Naive thymus-derived CD4-positive, alpha-beta T cell (primary cell): Measurements from ENCODE around the gene OR6B1. TPM values are rescaled to one million over a fixed set of nuclear protein-coding genes. Genes with fewer than 3 reads are reported as not detected.

Source experiments
- ATAC-seq: fragments of 150-1000 bp; cut with Tn5 transposase; 2 replicates; pipeline ENCODE4 v1.10.0; 2021; ENCODE audit warnings: mild to moderate bottlenecking, moderate library complexity
- CTCF ChIA-PET: fragments of 350-600 bp; sonication (Branson Sonifier 250); formaldehyde crosslinking; loops from one replicate; lab custom pipeline; 2021; ENCODE audit warnings: antibody characterized with exemption; lab: Charles Lee
- POLR2A ChIA-PET: fragments of 350-600 bp; sonication (Branson Sonifier 250); formaldehyde crosslinking; loops from one replicate; lab custom pipeline; 2021; ENCODE audit warnings: antibody characterized with exemption, inconsistent platforms; lab: Charles Lee
- DNase-seq, 9 donors: peaks; one replicate each; pipeline versions ENCODE4 v3.0.0 to v3.0.0-alpha.2; 2020 to 2022; ENCODE audit warnings: mixed read lengths in 1 of 9
- H3K27ac ChIP-seq: one replicate; pipeline ENCODE4 v1.7.0; 2013; ENCODE audit warnings: mild to moderate bottlenecking, low read depth, low read length, moderate library complexity
- H3K27me3 ChIP-seq, 2 donors: one replicate each; pipeline ENCODE4 v1.7.0; 2013; ENCODE audit warnings: low read length in 2 of 2, mild to moderate bottlenecking in 2 of 2, moderate library complexity in 2 of 2; ENCODE audit not compliant: control insufficient read depth in 2 of 2, insufficient read depth in 2 of 2
- H3K36me3 ChIP-seq, 3 experiments: 1 replicate in 2 of 3; 2 replicates in 1 of 3; pipeline ENCODE4 v1.7.0; 2013; ENCODE audit warnings: low read length in 3 of 3, mild to moderate bottlenecking in 3 of 3, moderate library complexity in 1 of 3; ENCODE audit not compliant: insufficient read depth in 3 of 3, control insufficient read depth in 2 of 3
- H3K4me1 ChIP-seq, 2 donors: one replicate each; pipeline ENCODE4 v1.7.0; 2013; ENCODE audit warnings: low read length in 2 of 2, mild to moderate bottlenecking in 2 of 2, moderate library complexity in 1 of 2; ENCODE audit not compliant: control insufficient read depth in 2 of 2, insufficient read depth in 2 of 2
- H3K4me3 ChIP-seq: 2 replicates; pipeline ENCODE4 v1.7.0; 2013; ENCODE audit warnings: mild to moderate bottlenecking, low read length
- H3K9me3 ChIP-seq, 3 experiments: 1 replicate in 2 of 3; 2 replicates in 1 of 3; pipeline ENCODE4 v1.7.0; 2013; ENCODE audit warnings: low read length in 3 of 3; ENCODE audit not compliant: control insufficient read depth in 2 of 3
- H3K27ac Mint-ChIP-seq, 9 donors: one replicate each; pipeline ENCODE4 v1.8.0; 2020 to 2022; ENCODE audit warnings: mixed read lengths in 9 of 9, mild to moderate bottlenecking in 8 of 9, moderate library complexity in 5 of 9, inconsistent platforms in 2 of 9
- H3K27me3 Mint-ChIP-seq, 5 donors: one replicate each; pipeline ENCODE4 v1.8.0; 2021 to 2022; ENCODE audit warnings: mixed read lengths in 5 of 5, mild to moderate bottlenecking in 1 of 5
- H3K36me3 Mint-ChIP-seq, 5 donors: one replicate each; pipeline ENCODE4 v1.8.0; 2020 to 2022; ENCODE audit warnings: mixed read lengths in 5 of 5, mild to moderate bottlenecking in 3 of 5, inconsistent platforms in 1 of 5
- H3K4me1 Mint-ChIP-seq, 7 donors: one replicate each; pipeline ENCODE4 v1.8.0; 2020 to 2022; ENCODE audit warnings: mixed read lengths in 7 of 7, mild to moderate bottlenecking in 3 of 7, inconsistent platforms in 1 of 7
- H3K4me3 Mint-ChIP-seq, 10 donors: one replicate each; pipeline ENCODE4 v1.8.0; 2020 to 2022; ENCODE audit warnings: mild to moderate bottlenecking in 10 of 10, mixed read lengths in 10 of 10, moderate library complexity in 6 of 10, inconsistent platforms in 2 of 10
- H3K9me3 Mint-ChIP-seq, 11 donors: one replicate each; pipeline ENCODE4 v1.8.0; 2020 to 2022; ENCODE audit warnings: mixed read lengths in 11 of 11, mild to moderate bottlenecking in 4 of 11, inconsistent platforms in 1 of 11, moderate library complexity in 1 of 11
- intact Hi-C, 2 donors: fragments of 100-400 bp; cut with micrococcal nuclease; formaldehyde crosslinking; loops; one replicate each; pipeline ENCODE4 v1.15.1; 2023
- polyA plus RNA-seq, 2 donors: library from polyadenylated mRNA; unstranded; fragments of 300-500 nt; fragmentation: Illumina TruSeq; gene quantifications; one replicate each; pipeline ENCODE4 v1.2.3, GENCODE V29; 2021
- total RNA-seq, 6 experiments: library from RNA in 5 of 6; stranded (reverse) in 5 of 6; gene quantifications; 1 replicate in 5 of 6; 2 replicates in 1 of 6; pipeline ENCODE4 v1.2.3 and lab custom pipeline; 2021 to 2026

Gene OR6B1
- total RNA-seq, result not detected
- not detected for polyA plus RNA-seq
- total RNA-seq (lab: John Stamatoyannopoulos, UW), result not detected

DNA sequence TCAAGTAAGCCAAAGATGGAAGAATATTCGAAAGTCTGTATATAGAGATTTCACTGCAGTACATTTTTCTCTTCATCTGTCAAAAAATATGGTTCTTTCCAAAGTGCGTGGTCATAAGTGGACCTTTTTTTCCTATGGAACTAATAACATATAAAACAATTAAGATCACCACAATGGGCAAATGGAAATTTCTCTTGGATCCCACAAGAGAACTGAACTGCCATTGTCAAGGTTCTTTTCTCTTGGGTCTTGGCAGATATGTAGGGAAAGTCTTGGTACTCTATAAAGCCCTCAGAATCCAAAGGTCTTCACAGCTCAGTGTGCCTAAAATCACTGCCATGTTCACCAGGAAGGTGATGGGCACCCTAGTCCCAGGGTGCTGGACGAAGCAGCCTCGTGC lies at the start of gene OR6B1:
Gene OR6B1, plus strand, starts transcription at position 301 of the 400 bp plus-strand sequence. CDS start 3,677 bp downstream, outside the sequence.
- Mint-ChIP-seq H3K27ac (no peak within 1 kb of the TSS), H3K4me3 (no peak within 1 kb of the TSS), H3K36me3 (no peaks in the 10 kb centered on the region), H3K9me3 (peaks cover 0 to 3% (median 0%) of the 10 kb centered on the region in 11 donors), H3K4me1 (no peaks in the 10 kb centered on the region), H3K27me3 (peaks cover 0 to 18% (median 6%) of the 10 kb centered on the region in 5 donors)
- CTCF ChIA-PET, result no interaction called here
- H3K4me1 ChIP-seq, result no peaks in the 10 kb centered on the region
- no peaks in the 10 kb centered on the region for H3K27me3 ChIP-seq
- POLR2A ChIA-PET, result no interaction called here
- H3K9me3 ChIP-seq, result no peaks in the 10 kb centered on the region
- no peak within 1 kb of the TSS for H3K4me3 ChIP-seq
- intact Hi-C loops, result no loop called here
- ATAC-seq, result no peak
- H3K27ac ChIP-seq, result no peak within 1 kb of the TSS
- DNase-seq, result no peak
- no peaks in the 10 kb centered on the region for H3K36me3 ChIP-seq

DNA sequence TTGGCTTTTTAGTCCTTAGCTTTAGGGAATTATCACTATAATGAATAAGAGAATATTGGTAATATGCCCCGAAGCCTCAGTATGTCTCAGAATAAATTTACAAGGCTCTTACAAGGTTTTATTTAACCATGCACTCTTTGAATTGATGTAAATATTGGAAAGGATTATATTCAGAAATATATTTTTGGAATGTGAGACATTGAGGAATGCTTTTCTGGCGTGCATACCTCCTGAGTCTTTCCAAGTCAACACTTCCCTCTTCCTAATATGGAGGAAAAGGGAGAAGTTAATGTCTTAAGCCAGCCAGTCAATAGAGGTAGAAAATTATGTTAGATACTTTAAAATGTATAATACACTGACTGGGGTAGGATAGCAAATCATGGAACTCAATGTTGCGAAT lies 46.7 kb upstream of the OR6B1 start:
- no peak for DNase-seq
- ATAC-seq, result no peak
- Mint-ChIP-seq H3K27ac (no peak overlapping the region), H3K4me1 (no peaks in the 10 kb centered on the region), H3K4me3 (no peak overlapping the region), H3K36me3 (peaks cover 0 to 8% (median 0%) of the 10 kb centered on the region in 5 donors), H3K9me3 (peaks cover 0 to 5% (median 0%) of the 10 kb centered on the region in 11 donors), H3K27me3 (peaks cover 30 to 57% (median 33%) of the 10 kb centered on the region in 5 donors)
- Histone ChIP-seq H3K27ac (no peak overlapping the region), H3K4me3 (no peak overlapping the region), H3K27me3 (peaks cover 0 to 3% of the 10 kb centered on the region in 2 donors), H3K4me1 (no peaks in the 10 kb centered on the region), H3K9me3 (no peaks in the 10 kb centered on the region), H3K36me3 (no peaks in the 10 kb centered on the region)
- intact Hi-C loops, result no loop called here
- ChIA-PET CTCF (no interaction called here), POLR2A (no interaction called here)

- Mint-ChIP-seq H3K36me3 (peaks cover 0 to 3% (median 0%) of the 10 kb centered on the region in 5 donors), H3K9me3 (peaks cover 0 to 5% (median 0%) of the 10 kb centered on the region in 11 donors), H3K27ac (no peak overlapping the region), H3K4me1 (no peaks in the 10 kb centered on the region), H3K27me3 (peaks cover 25 to 52% (median 28%) of the 10 kb centered on the region in 5 donors), H3K4me3 (no peak overlapping the region)
- intact Hi-C loops, result no loop called here
- POLR2A ChIA-PET, result no interaction called here
- Histone ChIP-seq H3K27ac (no peak overlapping the region), H3K9me3 (no peaks in the 10 kb centered on the region), H3K27me3 (peaks cover 0 to 3% of the 10 kb centered on the region in 2 donors), H3K36me3 (no peaks in the 10 kb centered on the region), H3K4me3 (no peak overlapping the region), H3K4me1 (no peaks in the 10 kb centered on the region)
- ATAC-seq (no peak), DNase-seq (no peak)
- CTCF ChIA-PET, result no interaction called here
These were observed 46.0 kb upstream of the OR6B1 start for GRCh38 chr7:143954135-143954534.

DNA sequence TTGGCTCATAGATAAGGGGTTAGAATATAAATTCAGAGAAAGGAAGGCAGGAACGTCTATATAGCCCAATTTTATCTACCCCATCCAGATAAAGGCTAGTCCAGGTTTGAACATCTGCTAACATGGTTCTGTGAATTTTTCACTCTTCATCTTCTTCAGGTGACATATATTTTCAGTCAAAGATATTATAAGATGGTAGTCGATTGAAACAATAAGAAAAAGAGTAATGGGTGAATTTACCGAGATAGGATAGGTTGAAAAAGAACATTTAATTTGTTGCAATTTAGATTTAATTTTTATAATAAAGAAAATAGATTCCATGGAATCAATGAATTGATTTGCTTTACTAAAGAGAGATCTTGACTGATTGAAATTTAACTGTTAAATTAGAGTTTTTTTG lies 45.6 kb upstream of the OR6B1 start, which contains the start of gene OR2F1:
Gene OR2F1, plus strand, starts transcription at position 301 of the 400 bp plus-strand sequence. CDS start 5,127 bp downstream, outside the sequence.
- Histone ChIP-seq H3K4me1 (no peaks in the 10 kb centered on the region), H3K27ac (no peak within 1 kb of the TSS), H3K36me3 (no peaks in the 10 kb centered on the region), H3K27me3 (peaks cover 0 to 3% of the 10 kb centered on the region in 2 donors), H3K4me3 (no peak within 1 kb of the TSS), H3K9me3 (no peaks in the 10 kb centered on the region)
- intact Hi-C loops, result no loop called here
- Mint-ChIP-seq H3K9me3 (peaks cover 0 to 5% (median 0%) of the 10 kb centered on the region in 11 donors), H3K27me3 (peaks cover 21 to 48% (median 29%) of the 10 kb centered on the region in 5 donors), H3K4me3 (no peak within 1 kb of the TSS), H3K27ac (no peak within 1 kb of the TSS), H3K4me1 (no peaks in the 10 kb centered on the region), H3K36me3 (no peaks in the 10 kb centered on the region)
- no peak for ATAC-seq
- no peak for DNase-seq
- CTCF ChIA-PET, result no interaction called here
- POLR2A ChIA-PET, result no interaction called here

GRCh38 chr7:143958781-143959180 lies 41.3 kb upstream of the OR6B1 start:
- Histone ChIP-seq H3K9me3 (no peaks in the 10 kb centered on the region), H3K27ac (no peak overlapping the region), H3K36me3 (no peaks in the 10 kb centered on the region), H3K4me1 (no peaks in the 10 kb centered on the region), H3K4me3 (no peak overlapping the region), H3K27me3 (peaks cover 0 to 3% of the 10 kb centered on the region in 2 donors)
- peaks cover 0 to 3% (median 0%) of the 10 kb centered on the region in 11 donors for H3K9me3 Mint-ChIP-seq
- ChIA-PET POLR2A (no interaction called here), CTCF (no interaction called here)
- no peak overlapping the region for H3K27ac Mint-ChIP-seq
- H3K4me3 Mint-ChIP-seq, result no peak overlapping the region
- H3K27me3 Mint-ChIP-seq, result peaks cover 19 to 41% (median 37%) of the 10 kb centered on the region in 5 donors
- DNase-seq, result no peak
- ATAC-seq, result no peak
- intact Hi-C loops, result loop anchor here in 1 of 2 donors (5.0 kb wide), 1 partner anchor 79 kb away; no protein-coding TSS in a partner anchor
- no peaks in the 10 kb centered on the region for H3K36me3 Mint-ChIP-seq
- H3K4me1 Mint-ChIP-seq, result no peaks in the 10 kb centered on the region

DNA sequence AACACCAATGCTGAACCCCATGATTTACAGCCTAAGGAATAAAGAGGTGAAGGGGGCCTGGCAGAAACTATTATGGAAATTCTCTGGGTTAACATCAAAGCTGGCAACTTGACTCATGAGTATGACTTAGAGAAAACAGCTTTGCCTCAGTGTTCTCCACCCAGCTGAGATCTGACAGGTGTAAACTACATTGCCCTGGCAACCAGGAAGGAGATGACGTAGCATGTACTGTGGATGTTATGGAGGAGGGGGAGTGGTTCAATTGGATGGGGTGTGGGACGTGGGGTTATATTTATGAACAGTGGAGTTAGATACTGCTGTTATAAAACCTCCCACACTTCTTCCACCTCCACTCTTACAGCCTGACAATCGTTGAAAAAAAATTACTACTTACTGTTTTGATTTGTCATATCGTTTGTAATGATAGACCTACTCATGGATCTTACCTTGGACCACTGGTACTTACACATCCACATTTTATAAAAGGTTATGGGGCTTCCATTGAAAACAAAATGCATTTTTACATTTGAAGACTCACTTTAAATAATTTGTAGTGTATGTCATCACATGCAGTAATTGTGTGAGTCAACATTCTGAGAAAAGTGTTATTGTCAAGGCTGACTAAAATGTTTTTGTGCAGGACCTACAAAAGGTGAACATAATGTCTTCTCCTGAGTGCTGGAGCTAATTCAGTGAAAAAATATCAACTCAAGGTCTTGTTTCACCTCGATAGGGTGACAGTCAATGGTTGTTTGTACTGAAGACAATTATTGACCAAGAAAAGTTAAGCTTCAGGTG lies 39.1 kb upstream of the OR6B1 start:
- no peak for ATAC-seq
- peaks cover 0 to 3% (median 0%) of the 10 kb centered on the region in 11 donors for H3K9me3 Mint-ChIP-seq
- H3K27ac Mint-ChIP-seq, result no peak overlapping the region
- no peak overlapping the region for H3K27ac ChIP-seq
- H3K27me3 ChIP-seq, result peaks cover 0 to 3% of the 10 kb centered on the region in 2 donors
- no peaks in the 10 kb centered on the region for H3K36me3 Mint-ChIP-seq
- H3K4me3 ChIP-seq, result no peak overlapping the region
- ChIA-PET CTCF (no interaction called here), POLR2A (no interaction called here)
- H3K4me1 ChIP-seq, result no peaks in the 10 kb centered on the region
- no peaks in the 10 kb centered on the region for H3K9me3 ChIP-seq
- no peaks in the 10 kb centered on the region for H3K36me3 ChIP-seq
- H3K4me1 Mint-ChIP-seq, result no peaks in the 10 kb centered on the region
- H3K4me3 Mint-ChIP-seq, result no peak overlapping the region
- no peak for DNase-seq
- H3K27me3 Mint-ChIP-seq, result peaks cover 9 to 37% (median 28%) of the 10 kb centered on the region in 5 donors
- intact Hi-C loops, result no loop called here
